Measurements from ENCODE around the gene NR2F1-AS1.

The NR2F1-AS1 gene

DNA sequence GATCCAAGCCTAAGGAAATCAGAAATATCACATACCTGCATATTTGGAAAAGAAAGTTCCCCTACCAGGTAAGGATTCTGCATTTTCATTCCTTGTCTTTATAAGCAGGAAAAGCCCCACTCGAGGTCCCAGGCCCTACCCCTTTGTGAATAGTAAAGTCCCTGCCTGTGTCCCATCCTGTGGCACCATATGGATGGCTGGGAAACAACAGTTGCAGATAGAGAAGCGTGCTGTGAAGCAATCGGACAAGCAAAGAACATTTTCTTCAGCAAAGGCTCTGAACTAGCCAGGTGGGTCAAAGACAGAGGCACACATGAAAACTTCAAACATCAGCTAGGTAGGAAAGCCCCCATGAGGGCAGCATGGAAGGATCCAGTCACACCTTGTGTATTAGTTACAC, 169.3 kb downstream of the NR2F1-AS1 start:
- no peak for DNase-seq (ENCODE audit: extremely low read depth, insufficient read length)
- Histone ChIP-seq H3K4me3 (replicated peaks; ENCODE audit: low read depth, low read length) (no peak overlapping the region), H3K36me3 (ENCODE audit: control insufficient read depth, insufficient read depth, low read length) (no peaks in the 10 kb centered on the region), H3K27me3 (replicated peaks; ENCODE audit: control insufficient read depth, insufficient read depth, low read length) (no peaks in the 10 kb centered on the region)
- TF ChIP-seq, protein P1, sequence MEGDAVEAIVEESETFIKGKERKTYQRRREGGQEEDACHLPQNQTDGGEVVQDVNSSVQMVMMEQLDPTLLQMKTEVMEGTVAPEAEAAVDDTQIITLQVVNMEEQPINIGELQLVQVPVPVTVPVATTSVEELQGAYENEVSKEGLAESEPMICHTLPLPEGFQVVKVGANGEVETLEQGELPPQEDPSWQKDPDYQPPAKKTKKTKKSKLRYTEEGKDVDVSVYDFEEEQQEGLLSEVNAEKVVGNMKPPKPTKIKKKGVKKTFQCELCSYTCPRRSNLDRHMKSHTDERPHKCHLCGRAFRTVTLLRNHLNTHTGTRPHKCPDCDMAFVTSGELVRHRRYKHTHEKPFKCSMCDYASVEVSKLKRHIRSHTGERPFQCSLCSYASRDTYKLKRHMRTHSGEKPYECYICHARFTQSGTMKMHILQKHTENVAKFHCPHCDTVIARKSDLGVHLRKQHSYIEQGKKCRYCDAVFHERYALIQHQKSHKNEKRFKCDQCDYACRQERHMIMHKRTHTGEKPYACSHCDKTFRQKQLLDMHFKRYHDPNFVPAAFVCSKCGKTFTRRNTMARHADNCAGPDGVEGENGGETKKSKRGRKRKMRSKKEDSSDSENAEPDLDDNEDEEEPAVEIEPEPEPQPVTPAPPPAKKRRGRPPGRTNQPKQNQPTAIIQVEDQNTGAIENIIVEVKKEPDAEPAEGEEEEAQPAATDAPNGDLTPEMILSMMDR (IDR thresholded peaks at IDR 0.05; ENCODE audit: insufficient read depth, low read length, poor library complexity, severe bottlenecking): no peak

DNA sequence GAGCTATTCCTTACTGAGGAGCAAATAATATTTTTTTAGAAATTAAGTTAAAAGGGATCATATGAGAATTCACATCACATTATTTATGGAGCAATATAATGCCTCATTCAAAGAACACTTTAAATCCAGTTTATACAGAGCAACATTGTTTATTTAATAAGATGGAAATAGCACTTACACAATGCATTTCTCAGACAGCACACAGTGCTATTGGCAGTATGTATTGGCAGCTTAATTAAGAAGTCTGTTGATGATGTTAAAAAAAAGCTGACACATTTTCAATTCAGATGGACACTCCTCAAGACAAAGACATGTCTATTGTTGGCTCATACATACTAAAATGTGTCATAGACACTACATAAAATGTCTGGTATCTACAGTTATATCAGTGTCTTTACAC, 171.3 kb downstream of the NR2F1-AS1 start:
- Histone ChIP-seq H3K36me3 (ENCODE audit: control insufficient read depth, insufficient read depth, low read length) (no peaks in the 10 kb centered on the region), H3K4me3 (replicated peaks; ENCODE audit: low read depth, low read length) (no peak overlapping the region), H3K27me3 (replicated peaks; ENCODE audit: control insufficient read depth, insufficient read depth, low read length) (no peaks in the 10 kb centered on the region)
- DNase-seq (ENCODE audit: extremely low read depth, insufficient read length): no peak
- TF ChIP-seq, protein P1 (IDR thresholded peaks at IDR 0.05; ENCODE audit: insufficient read depth, low read length, poor library complexity, severe bottlenecking): no peak

DNA sequence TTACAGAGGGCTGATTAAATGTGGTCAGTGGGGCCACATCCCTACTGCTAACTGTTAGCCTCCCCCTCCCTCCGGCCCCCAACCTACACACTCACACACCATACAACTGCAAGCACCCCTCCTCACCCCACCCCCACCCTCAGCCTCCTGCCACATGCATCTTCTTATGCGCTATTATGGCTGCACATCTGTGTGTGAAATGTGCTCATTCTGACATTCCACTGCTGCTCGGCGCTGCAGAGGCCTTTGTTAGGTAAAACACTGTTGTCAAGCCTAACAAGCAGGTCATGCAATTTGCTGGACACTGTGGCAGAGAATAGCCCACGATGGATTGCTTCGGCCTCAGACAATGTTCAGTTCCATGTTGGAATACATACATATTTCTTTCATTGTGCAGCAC, 173.6 kb downstream of the NR2F1-AS1 start:
- Histone ChIP-seq H3K4me3 (replicated peaks; ENCODE audit: low read depth, low read length) (no peak overlapping the region), H3K27me3 (replicated peaks; ENCODE audit: control insufficient read depth, insufficient read depth, low read length) (no peaks in the 10 kb centered on the region), H3K36me3 (ENCODE audit: control insufficient read depth, insufficient read depth, low read length) (no peaks in the 10 kb centered on the region)
- no peak for DNase-seq (ENCODE audit: extremely low read depth, insufficient read length)
- TF ChIP-seq, protein P1 (IDR thresholded peaks at IDR 0.05; ENCODE audit: insufficient read depth, low read length, poor library complexity, severe bottlenecking): no peak

DNA sequence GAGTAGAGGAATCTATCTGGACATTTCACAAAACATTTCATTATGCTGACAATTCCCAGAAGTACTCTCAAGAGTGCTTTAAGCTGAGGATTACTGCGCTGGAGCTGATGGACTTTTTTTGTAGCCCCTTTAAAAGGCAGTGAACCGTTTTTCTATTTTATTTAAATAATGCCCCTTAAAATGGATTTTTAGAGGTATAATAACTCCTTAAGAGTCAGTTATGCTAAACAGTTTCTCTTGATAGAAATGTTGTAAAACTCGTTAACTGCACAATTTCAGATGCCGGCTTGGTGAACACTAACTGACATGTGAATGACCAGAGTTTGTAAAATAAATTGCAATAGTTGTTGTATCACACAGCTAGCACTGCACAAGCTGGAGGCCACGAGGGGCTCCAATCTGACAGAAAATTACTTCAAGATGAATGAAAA, 174.0 kb downstream of the NR2F1-AS1 start:
- no peak overlapping the region for H3K4me3 ChIP-seq (replicated peaks; ENCODE audit: low read depth, low read length)
- no peak for DNase-seq (ENCODE audit: extremely low read depth, insufficient read length)
- H3K27me3 ChIP-seq (replicated peaks; ENCODE audit: control insufficient read depth, insufficient read depth, low read length): no peaks in the 10 kb centered on the region
- TF ChIP-seq, protein P1 (IDR thresholded peaks at IDR 0.05; ENCODE audit: insufficient read depth, low read length, poor library complexity, severe bottlenecking): no peak
- H3K36me3 ChIP-seq (ENCODE audit: control insufficient read depth, insufficient read depth, low read length): no peaks in the 10 kb centered on the region

DNA sequence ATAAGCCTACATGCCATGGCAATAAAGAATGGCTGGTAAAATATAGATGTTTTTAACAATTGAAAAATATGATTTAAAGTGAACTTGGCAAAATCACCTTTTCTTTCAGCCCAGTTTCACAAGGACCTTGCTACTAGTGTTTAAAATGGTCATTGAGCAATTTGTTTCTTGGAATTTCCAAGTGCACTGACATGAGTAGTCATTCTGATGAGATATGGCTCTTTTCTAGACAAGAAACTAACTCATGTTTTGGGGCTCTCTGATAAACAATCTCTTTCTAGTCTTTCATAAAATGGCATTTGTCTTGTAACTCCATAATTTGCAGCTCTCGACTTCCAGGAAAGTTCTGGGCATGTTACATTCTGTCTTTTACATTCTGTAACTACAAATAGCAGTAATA, 176.8 kb downstream of the NR2F1-AS1 start:
- Histone ChIP-seq H3K4me3 (replicated peaks; ENCODE audit: low read depth, low read length) (no peak overlapping the region), H3K27me3 (replicated peaks; ENCODE audit: control insufficient read depth, insufficient read depth, low read length) (no peaks in the 10 kb centered on the region), H3K36me3 (ENCODE audit: control insufficient read depth, insufficient read depth, low read length) (no peaks in the 10 kb centered on the region)
- TF ChIP-seq, protein P1 (IDR thresholded peaks at IDR 0.05; ENCODE audit: insufficient read depth, low read length, poor library complexity, severe bottlenecking): no peak
- no peak for DNase-seq (ENCODE audit: extremely low read depth, insufficient read length)

Data from GM06990 (cell line).